Measurements from ENCODE around the gene MLLT3.

DNA sequence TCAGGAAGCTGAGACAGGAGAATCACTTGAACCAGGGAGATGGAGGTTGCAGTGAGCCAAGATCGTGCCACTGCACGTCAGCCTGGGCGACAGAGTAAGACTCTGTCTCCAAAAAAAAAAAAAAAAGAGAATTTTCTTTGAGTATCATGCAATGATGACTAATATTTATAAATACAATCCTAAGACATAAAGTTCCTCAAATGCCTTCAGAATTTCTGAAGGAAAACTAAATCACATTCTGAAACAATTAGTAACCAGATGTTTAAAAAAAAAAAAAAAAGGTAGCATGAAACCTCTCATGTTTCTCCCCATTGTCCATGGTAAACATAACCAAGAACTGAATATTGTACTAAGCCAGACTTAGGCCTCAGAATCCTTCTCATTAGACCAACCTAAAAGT is 23.1 kb downstream of the MLLT3 start:
- TF ChIP-seq CTCF (IDR thresholded peaks at IDR 0.05) (no peak), POLR2AphosphoS5 (IDR thresholded peaks at IDR 0.05; ENCODE audit: insufficient read depth in 1 of 2, low read depth in 1 of 2) (no peak), POLR2A (IDR thresholded peaks at IDR 0.05) (no peak)

Measured in vagina (tissue), 2 donors.